ENCODE measurements around the gene PPP3CA.

GRCh38 chr4:101286663-101287062 is 60.7 kb downstream of the PPP3CA start:
- no peak for TF ChIP-seq CTCF (conservative IDR thresholded peaks at IDR 0.05)
- TF ChIP-seq EZH2 (IDR thresholded peaks at IDR 0.05; ENCODE audit: low read depth): no peak
